ENCODE data around the gene WIPI1. TPM values are rescaled to one million over a fixed set of nuclear protein-coding genes. Genes with fewer than 3 reads are reported as not detected.

WIPI1 gene
- total and polyA plus RNA-seq, 3 donors from 2014 or later: 25.4 to 38.3 (median 26.8) TPM

DNA sequence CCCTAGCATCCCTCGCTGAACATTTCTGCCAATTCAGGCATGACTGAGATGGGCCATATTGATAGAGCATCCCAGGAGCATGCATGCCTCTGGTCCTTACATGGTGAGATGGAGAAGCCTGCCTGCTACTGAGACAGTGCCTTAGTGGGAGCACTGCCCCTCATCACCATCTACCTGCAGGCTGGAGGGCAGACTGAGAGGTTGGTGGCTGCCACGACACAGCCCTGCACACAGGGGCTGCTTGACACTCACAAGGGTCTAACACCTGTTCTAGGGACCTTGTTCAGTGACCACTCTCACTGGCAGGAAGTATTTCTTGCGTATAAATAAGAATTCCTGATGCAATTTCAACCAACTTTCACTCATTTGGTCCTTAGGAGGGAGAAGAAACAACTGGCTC is 34.0 kb downstream of the WIPI1 start:
- no peaks in the 10 kb centered on the region for H3K27me3 ChIP-seq
- no peak for TF ChIP-seq POLR2A (IDR thresholded peaks at IDR 0.05)
- TF ChIP-seq CTCF (IDR thresholded peaks at IDR 0.05): no peak
- H3K9me3 ChIP-seq: no peaks in the 10 kb centered on the region
- intact Hi-C loops (cut with DNase I; ENCODE audit: low total_unique reads): no loop called here
- no peaks in the 10 kb centered on the region for H3K36me3 ChIP-seq (ENCODE audit: low read depth, missing control alignments)
- no peak overlapping the region for H3K27ac ChIP-seq
- WGBS, 2 donors: 78 to 91% methylated on average over 1 to 3 of the region's 3 CpGs
- no peaks in the 10 kb centered on the region for H3K4me1 ChIP-seq
- no peak overlapping the region for H3K4me3 ChIP-seq
- DNase-seq: no peak

GRCh38 chr17:68422821-68423220 is 34.5 kb downstream of the WIPI1 start:
- intact Hi-C loops (cut with DNase I; ENCODE audit: low total_unique reads): no loop called here
- TF ChIP-seq POLR2A (IDR thresholded peaks at IDR 0.05) (no peak), CTCF (IDR thresholded peaks at IDR 0.05) (no peak)
- Histone ChIP-seq H3K4me3 (no peak overlapping the region), H3K9me3 (no peaks in the 10 kb centered on the region), H3K36me3 (ENCODE audit: low read depth, missing control alignments) (no peaks in the 10 kb centered on the region), H3K27me3 (no peaks in the 10 kb centered on the region), H3K27ac (no peak overlapping the region), H3K4me1 (no peaks in the 10 kb centered on the region)
- DNase-seq: no peak
- 88 to 93% methylated on average over 8 of the region's 8 CpGs for WGBS, 2 donors

DNA sequence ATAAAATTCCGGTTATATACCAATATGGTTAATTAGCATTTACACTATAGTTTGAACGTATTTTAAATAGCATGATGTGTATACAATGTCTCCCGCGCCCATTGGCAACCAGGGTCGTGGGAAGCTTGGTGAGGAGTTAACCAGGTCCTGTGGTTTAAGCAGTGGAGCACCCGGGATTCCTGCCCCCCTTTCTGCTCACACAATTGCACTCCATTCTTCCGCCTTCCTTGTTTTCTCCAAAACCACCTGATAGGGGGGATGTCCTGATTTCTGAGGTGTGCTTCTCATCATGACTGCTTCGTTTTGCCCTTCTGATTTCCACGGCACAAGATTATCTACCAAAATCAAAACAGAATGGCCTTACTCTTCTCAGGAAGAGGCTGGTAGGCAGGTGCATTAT is 35.8 kb downstream of the WIPI1 start:
- intact Hi-C loops (cut with DNase I; ENCODE audit: low total_unique reads): no loop called here
- H3K4me1 ChIP-seq: no peaks in the 10 kb centered on the region
- H3K9me3 ChIP-seq: no peaks in the 10 kb centered on the region
- H3K4me3 ChIP-seq: no peak overlapping the region
- H3K36me3 ChIP-seq (ENCODE audit: low read depth, missing control alignments): no peaks in the 10 kb centered on the region
- H3K27ac ChIP-seq: no peak overlapping the region
- TF ChIP-seq POLR2A (IDR thresholded peaks at IDR 0.05) (no peak), CTCF (IDR thresholded peaks at IDR 0.05) (no peak)
- no peak for DNase-seq
- no peaks in the 10 kb centered on the region for H3K27me3 ChIP-seq
- 87 to 92% methylated on average over 9 of the region's 9 CpGs for WGBS, 2 donors

DNA sequence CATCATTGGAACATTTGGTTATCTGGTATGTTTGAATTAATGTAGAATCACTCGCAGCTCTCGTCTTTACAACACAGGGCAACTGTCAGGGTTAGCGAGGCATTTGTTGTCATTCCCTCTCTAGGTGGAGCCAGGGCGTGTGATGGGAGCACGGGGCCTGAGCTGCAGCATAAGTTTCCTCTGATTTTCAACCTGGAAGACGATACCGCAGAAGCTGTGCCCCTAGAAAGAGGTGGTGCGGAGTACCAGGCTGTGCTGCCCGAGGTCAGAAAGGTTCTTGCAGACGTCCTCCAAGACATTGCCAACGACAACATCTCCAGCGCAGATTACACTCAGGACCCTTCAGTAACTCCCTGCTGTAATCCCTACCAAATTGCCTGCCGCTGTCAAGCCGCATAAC is 37.2 kb downstream of the WIPI1 start:
- TF ChIP-seq POLR2A (IDR thresholded peaks at IDR 0.05) (no peak), CTCF (IDR thresholded peaks at IDR 0.05) (no peak)
- H3K27ac ChIP-seq: no peak overlapping the region
- no peaks in the 10 kb centered on the region for H3K36me3 ChIP-seq (ENCODE audit: low read depth, missing control alignments)
- no peaks in the 10 kb centered on the region for H3K4me1 ChIP-seq
- intact Hi-C loops (cut with DNase I; ENCODE audit: low total_unique reads): no loop called here
- DNase-seq: no peak
- H3K4me3 ChIP-seq: no peak overlapping the region
- no peaks in the 10 kb centered on the region for H3K9me3 ChIP-seq
- WGBS, 2 donors: 91 to 95% methylated on average over 14 of the region's 14 CpGs
- no peaks in the 10 kb centered on the region for H3K27me3 ChIP-seq

DNA sequence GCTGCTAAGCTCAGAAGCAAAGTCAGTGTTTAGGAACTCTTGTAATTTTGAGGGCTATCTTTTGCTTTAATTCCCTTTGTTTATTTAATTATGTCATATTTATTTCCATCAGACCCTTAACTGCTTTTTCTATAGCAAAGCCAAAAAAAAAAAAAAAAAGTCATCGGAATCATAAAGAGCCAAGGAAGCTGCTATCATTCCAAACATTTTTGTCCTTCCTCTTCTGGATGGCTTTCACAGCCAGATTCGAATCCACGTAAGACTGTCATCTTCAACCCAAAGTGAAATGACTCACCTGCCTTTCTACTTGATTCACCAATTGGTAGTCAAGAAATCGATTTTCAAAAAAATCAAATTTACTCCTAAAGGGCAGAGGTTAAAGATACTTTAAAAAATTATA is 38.4 kb downstream of the WIPI1 start:
- 78 to 79% methylated on average over 4 of the region's 4 CpGs for WGBS, 2 donors
- no peak for DNase-seq
- Histone ChIP-seq H3K4me1 (no peaks in the 10 kb centered on the region), H3K27me3 (no peaks in the 10 kb centered on the region), H3K36me3 (ENCODE audit: low read depth, missing control alignments) (no peaks in the 10 kb centered on the region), H3K27ac (no peak overlapping the region), H3K9me3 (no peaks in the 10 kb centered on the region), H3K4me3 (no peak overlapping the region)
- TF ChIP-seq CTCF (IDR thresholded peaks at IDR 0.05): no peak
- no peak for TF ChIP-seq POLR2A (IDR thresholded peaks at IDR 0.05)
- intact Hi-C loops (cut with DNase I; ENCODE audit: low total_unique reads): no loop called here

Measured in testis (tissue), 3 donors.